ENCODE results near the gene NDUFS2.
"Not testable (repeated sequence)": the region's sequence is repeated elsewhere in the genome, so short reads cannot be mapped to it uniquely, and the experiment has no call there.

The NDUFS2 gene

GRCh38 chr1:161250829-161251228 lies 48.7 kb downstream of the NDUFS2 start:
- no peaks in the 10 kb centered on the region for H3K79me2 ChIP-seq (ENCODE audit: control insufficient read depth, low read length)
- H3K27me3 ChIP-seq (ENCODE audit: control insufficient read depth, low read length) = no peaks in the 10 kb centered on the region
- H3F3A ChIP-seq (ENCODE audit: control insufficient read depth, insufficient read depth) = no peaks in the 10 kb centered on the region
- H3K27ac ChIP-seq (ENCODE audit: low read depth, low read length) = no peak overlapping the region
- no peaks in the 10 kb centered on the region for H3K9me3 ChIP-seq (ENCODE audit: control insufficient read depth, insufficient read depth, low read length)
- H3K36me3 ChIP-seq (ENCODE audit: control insufficient read depth, low read length) = no peaks in the 10 kb centered on the region
- H3K4me2 ChIP-seq (ENCODE audit: low read length) = no peak overlapping the region
- no peaks in the 10 kb centered on the region for H4K20me1 ChIP-seq (ENCODE audit: control insufficient read depth, insufficient read depth, low read depth, low read length)
- H3K4me3 ChIP-seq (ENCODE audit: low read length) = no peak overlapping the region
- no peaks in the 10 kb centered on the region for H3K4me1 ChIP-seq (ENCODE audit: control insufficient read depth, low read length)
- no peaks in the 10 kb centered on the region for H3K9me2 ChIP-seq (replicated peaks; ENCODE audit: control insufficient read depth, low read length)
- TF ChIP-seq CTCF (IDR thresholded peaks at IDR 0.05; ENCODE audit: low read depth, low read length, poor library complexity, severe bottlenecking) (no peak), EZH2phosphoT487 (IDR thresholded peaks at IDR 0.05; ENCODE audit: borderline replicate concordance, low read length) (no peak)

- Histone ChIP-seq H3K4me3 (ENCODE audit: low read length) (no peak overlapping the region), H4K20me1 (ENCODE audit: control insufficient read depth, insufficient read depth, low read depth, low read length) (no peaks in the 10 kb centered on the region), H3K36me3 (ENCODE audit: control insufficient read depth, low read length) (no peaks in the 10 kb centered on the region), H3K9me3 (ENCODE audit: control insufficient read depth, insufficient read depth, low read length) (peaks cover under 1% of the 10 kb centered on the region; the same call in 1 of the 2 replicates), H3K27me3 (ENCODE audit: control insufficient read depth, low read length) (no peaks in the 10 kb centered on the region), H3K9me2 (replicated peaks; ENCODE audit: control insufficient read depth, low read length) (no peaks in the 10 kb centered on the region), H3K4me1 (ENCODE audit: control insufficient read depth, low read length) (no peaks in the 10 kb centered on the region), H3K4me2 (ENCODE audit: low read length) (no peak overlapping the region), H3K27ac (ENCODE audit: low read depth, low read length) (no peak overlapping the region), H3K79me2 (ENCODE audit: control insufficient read depth, low read length) (no peaks in the 10 kb centered on the region), H3F3A (ENCODE audit: control insufficient read depth, insufficient read depth) (no peaks in the 10 kb centered on the region)
- no peak for TF ChIP-seq CTCF (IDR thresholded peaks at IDR 0.05; ENCODE audit: low read depth, low read length, poor library complexity, severe bottlenecking)
- TF ChIP-seq EZH2phosphoT487 (IDR thresholded peaks at IDR 0.05; ENCODE audit: borderline replicate concordance, low read length) = no peak
Measured at GRCh38 chr1:161251579-161251978, 49.4 kb downstream of the NDUFS2 start.

- not testable (repeated sequence) for H3K79me2 ChIP-seq (ENCODE audit: control insufficient read depth, low read length); H3K9me2 ChIP-seq (replicated peaks; ENCODE audit: control insufficient read depth, low read length); H4K20me1 ChIP-seq (ENCODE audit: control insufficient read depth, insufficient read depth, low read depth, low read length); H3K27ac ChIP-seq (ENCODE audit: low read depth, low read length); H3K36me3 ChIP-seq (ENCODE audit: control insufficient read depth, low read length); H3K4me2 ChIP-seq (ENCODE audit: low read length); H3K4me3 ChIP-seq (ENCODE audit: low read length); H3F3A ChIP-seq (ENCODE audit: control insufficient read depth, insufficient read depth)
- peaks cover 13% of the 10 kb centered on the region for H3K9me3 ChIP-seq (ENCODE audit: control insufficient read depth, insufficient read depth, low read length)
- peaks cover 25% of the 10 kb centered on the region for H3K27me3 ChIP-seq (ENCODE audit: control insufficient read depth, low read length)
- H3K4me1 ChIP-seq (ENCODE audit: control insufficient read depth, low read length) = peaks cover 18% of the 10 kb centered on the region
Measured at GRCh38 chr1:161255302-161255701, 53.1 kb downstream of the NDUFS2 start.

- not testable (repeated sequence) for H3K27ac ChIP-seq (ENCODE audit: low read depth, low read length); H4K20me1 ChIP-seq (ENCODE audit: control insufficient read depth, insufficient read depth, low read depth, low read length); H3K9me2 ChIP-seq (replicated peaks; ENCODE audit: control insufficient read depth, low read length); H3F3A ChIP-seq (ENCODE audit: control insufficient read depth, insufficient read depth); H3K79me2 ChIP-seq (ENCODE audit: control insufficient read depth, low read length); H3K36me3 ChIP-seq (ENCODE audit: control insufficient read depth, low read length); H3K4me3 ChIP-seq (ENCODE audit: low read length); H3K4me2 ChIP-seq (ENCODE audit: low read length)
- H3K9me3 ChIP-seq (ENCODE audit: control insufficient read depth, insufficient read depth, low read length) = peaks cover 13% of the 10 kb centered on the region
- peaks cover 31% of the 10 kb centered on the region for H3K27me3 ChIP-seq (ENCODE audit: control insufficient read depth, low read length)
- peaks cover 25% of the 10 kb centered on the region for H3K4me1 ChIP-seq (ENCODE audit: control insufficient read depth, low read length)
Measured at GRCh38 chr1:161255955-161256520, 53.9 kb downstream of the NDUFS2 start.

- H3K9me2 ChIP-seq (replicated peaks; ENCODE audit: control insufficient read depth, low read length); H3K36me3 ChIP-seq (ENCODE audit: control insufficient read depth, low read length); H3K79me2 ChIP-seq (ENCODE audit: control insufficient read depth, low read length); H3K4me2 ChIP-seq (ENCODE audit: low read length); H3F3A ChIP-seq (ENCODE audit: control insufficient read depth, insufficient read depth); H3K4me3 ChIP-seq (ENCODE audit: low read length); H3K27ac ChIP-seq (ENCODE audit: low read depth, low read length); H4K20me1 ChIP-seq (ENCODE audit: control insufficient read depth, insufficient read depth, low read depth, low read length): not testable (repeated sequence)
- H3K27me3 ChIP-seq (ENCODE audit: control insufficient read depth, low read length) = peaks cover 36% of the 10 kb centered on the region
- H3K9me3 ChIP-seq (ENCODE audit: control insufficient read depth, insufficient read depth, low read length) = peaks cover 13% of the 10 kb centered on the region
- peaks cover 36% of the 10 kb centered on the region for H3K4me1 ChIP-seq (ENCODE audit: control insufficient read depth, low read length)
Measured at GRCh38 chr1:161257109-161257508, 54.9 kb downstream of the NDUFS2 start.

Measured in DOHH2 (cell line).